Activated CD8-positive, alpha-beta T cell treated with anti-CD3 and anti-CD28 coated beads for 36 hours (primary cell): Measurements from ENCODE around the gene DCAF11. TPM values are rescaled to one million over a fixed set of nuclear protein-coding genes. Genes with fewer than 3 reads are reported as not detected.

Experiments used
- ATAC-seq: fragments of 200-7000 bp; cut with Tn5 transposase; one replicate; pipeline ENCODE4 v1.10.0; 2021; ENCODE audit warnings: mild to moderate bottlenecking, moderate library complexity
- CTCF ChIA-PET: fragments of 350-600 bp; sonication (Branson Sonifier 250); formaldehyde crosslinking; loops from one replicate; lab custom pipeline; 2021; ENCODE audit warnings: antibody characterized with exemption; lab: Charles Lee
- POLR2A ChIA-PET: fragments of 350-600 bp; sonication (Branson Sonifier 250); formaldehyde crosslinking; loops from one replicate; lab custom pipeline; 2021; ENCODE audit warnings: antibody characterized with exemption; lab: Charles Lee
- DNase-seq: peaks from one replicate; pipeline ENCODE4 v3.0.0-alpha.2; 2020
- H3K27ac Mint-ChIP-seq: one replicate; pipeline ENCODE4 v1.8.0; 2021; ENCODE audit warnings: mild to moderate bottlenecking, mixed read lengths
- H3K27me3 Mint-ChIP-seq: one replicate; pipeline ENCODE4 v1.8.0; 2021; ENCODE audit warnings: mixed read lengths
- H3K36me3 Mint-ChIP-seq: one replicate; pipeline ENCODE4 v1.8.0; 2021; ENCODE audit warnings: low read depth, mixed read lengths
- H3K4me1 Mint-ChIP-seq: one replicate; pipeline ENCODE4 v1.8.0; 2021; ENCODE audit warnings: low read depth, mixed read lengths
- H3K4me3 Mint-ChIP-seq: one replicate; pipeline ENCODE4 v1.8.0; 2021; ENCODE audit warnings: mild to moderate bottlenecking, moderate library complexity, mixed read lengths
- H3K9me3 Mint-ChIP-seq: one replicate; pipeline ENCODE4 v1.8.0; 2021; ENCODE audit warnings: mixed read lengths
- CTCF ChIP-seq: fragments of 200-600 bp; IDR thresholded peaks from one replicate; pipeline ENCODE4 v1.8.0; 2022; ENCODE audit warnings: antibody characterized with exemption, mild to moderate bottlenecking
- intact Hi-C: fragments of 100-400 bp; cut with micrococcal nuclease; formaldehyde crosslinking; loops from one replicate; pipeline ENCODE4 v1.10.0; 2022
- total RNA-seq, 2 experiments: library from RNA; stranded (reverse); gene quantifications; one replicate each; pipeline ENCODE4 v1.2.3, GENCODE V29; 2021

DCAF11 gene
- total RNA-seq, 2 experiments from 2014 or later = 59.9 to 63.9 TPM

DNA sequence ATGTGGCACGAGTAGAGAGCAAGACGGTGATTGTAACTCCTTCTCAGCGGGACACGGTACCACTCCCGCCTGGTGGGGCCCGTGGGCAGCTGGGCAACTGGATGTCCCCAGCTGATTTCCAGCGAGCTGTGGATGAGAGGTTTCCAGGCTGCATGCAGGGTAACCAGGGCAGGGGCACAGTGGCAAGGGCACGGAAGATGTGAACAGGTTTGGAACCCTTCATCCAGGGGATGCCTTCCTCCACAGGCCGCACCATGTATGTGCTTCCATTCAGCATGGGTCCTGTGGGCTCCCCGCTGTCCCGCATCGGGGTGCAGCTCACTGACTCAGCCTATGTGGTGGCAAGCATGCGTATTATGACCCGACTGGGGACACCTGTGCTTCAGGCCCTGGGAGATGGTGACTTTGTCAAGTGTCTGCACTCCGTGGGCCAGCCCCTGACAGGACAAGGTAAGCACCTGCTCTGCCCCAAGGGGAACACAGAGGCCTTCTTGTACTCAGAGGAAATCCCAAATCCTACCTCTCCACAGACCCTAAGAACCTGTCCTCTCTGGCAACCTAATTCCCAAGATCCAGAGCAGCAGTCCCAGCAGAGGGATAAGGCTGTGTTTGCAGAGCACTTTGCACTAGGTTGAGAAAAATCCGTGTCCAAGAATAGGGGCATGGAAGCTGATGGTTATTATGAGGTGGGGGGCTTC, 16.2 kb upstream of the DCAF11 start:
- CTCF ChIA-PET = interaction anchor here (1.0 to 11.2 kb wide), 4 partner anchors 8 to 62 kb away, joined by 3 to 345 read pairs (median 112); no protein-coding TSS in a partner anchor
- peaks cover 15% of the 10 kb centered on the region for H3K4me1 Mint-ChIP-seq

GRCh38 chr14:24098927-24099813, 15.4 kb upstream of the DCAF11 start:
- no peaks in the 10 kb centered on the region for H3K9me3 Mint-ChIP-seq
- no peak overlapping the region for H3K4me3 Mint-ChIP-seq
- DNase-seq (no peak), ATAC-seq (no peak)
- TF ChIP-seq CTCF = no peak
- ChIA-PET CTCF (interaction anchor here (1.8 to 10.4 kb wide), 2 partner anchors 7 to 8 kb away, joined by 6 to 218 read pairs; no protein-coding TSS in a partner anchor), POLR2A (interaction anchor here (8.3 kb wide), 1 partner anchor 7 kb away, joined by 80 read pairs; no protein-coding TSS in a partner anchor)
- H3K27me3 Mint-ChIP-seq = no peaks in the 10 kb centered on the region
- no peak overlapping the region for H3K27ac Mint-ChIP-seq
- H3K36me3 Mint-ChIP-seq = peaks cover 70% of the 10 kb centered on the region
- intact Hi-C loops = no loop called here
- peaks cover 12% of the 10 kb centered on the region for H3K4me1 Mint-ChIP-seq

More for the DNA sequence above, 16.2 kb upstream of the DCAF11 start:
- Mint-ChIP-seq H3K4me3 (no peak overlapping the region), H3K9me3 (no peaks in the 10 kb centered on the region), H3K27me3 (no peaks in the 10 kb centered on the region), H3K27ac (no peak overlapping the region), H3K36me3 (peaks cover 62% of the 10 kb centered on the region)
- ATAC-seq (no peak), DNase-seq (no peak)
- intact Hi-C loops = no loop called here
- POLR2A ChIA-PET = interaction anchor here (8.3 kb wide), 1 partner anchor 8 kb away, joined by 80 read pairs; no protein-coding TSS in a partner anchor
- no peak for TF ChIP-seq CTCF

DNA sequence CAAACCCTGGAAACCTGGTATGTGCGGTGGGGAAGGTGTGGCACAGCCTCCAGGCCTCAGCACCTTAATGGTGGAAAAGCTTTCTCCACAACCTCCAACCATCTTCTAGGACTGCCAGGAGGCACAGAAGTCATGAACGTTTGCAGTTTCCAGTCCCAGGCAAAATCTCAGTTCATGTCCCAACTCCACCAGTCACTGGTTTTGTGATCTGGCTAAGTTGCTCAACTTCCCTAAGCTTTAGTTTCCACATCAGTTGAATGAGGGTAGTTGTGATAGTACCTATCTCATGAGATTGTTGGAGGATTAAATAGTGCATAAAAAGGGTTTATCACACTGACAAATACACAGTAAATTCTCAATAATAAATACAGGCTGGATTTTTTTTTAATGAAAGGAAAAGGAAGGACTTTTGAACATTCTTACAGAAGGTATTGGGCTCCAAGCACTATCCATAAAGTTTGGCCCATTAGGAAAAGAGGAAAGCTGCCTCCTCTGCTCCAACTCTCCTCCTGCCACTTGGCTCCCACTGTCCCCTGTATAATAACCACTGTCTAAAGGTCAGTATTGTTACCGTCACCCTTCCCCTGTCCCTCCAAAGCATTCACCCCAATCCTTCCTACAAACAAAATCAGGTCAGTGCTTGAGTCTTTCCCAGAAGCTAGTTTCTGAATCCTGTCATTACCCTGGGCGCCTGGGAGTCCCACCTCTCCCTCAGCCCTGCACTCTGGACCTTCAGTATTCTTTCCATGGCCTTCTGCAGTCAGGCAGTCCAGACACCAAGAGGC, 14.2 kb upstream of the DCAF11 start:
- DNase-seq (no peak), ATAC-seq (no peak)
- no peaks in the 10 kb centered on the region for H3K27me3 Mint-ChIP-seq
- no peak for TF ChIP-seq CTCF
- peaks cover 72% of the 10 kb centered on the region for H3K36me3 Mint-ChIP-seq
- intact Hi-C loops = no loop called here
- no peak overlapping the region for H3K4me3 Mint-ChIP-seq
- POLR2A ChIA-PET = interaction anchor here (0.6 to 1.1 kb wide), 3 partner anchors 13 to 20 kb away, joined by 4 read pairs; no protein-coding TSS in a partner anchor
- no peak overlapping the region for H3K27ac Mint-ChIP-seq
- CTCF ChIA-PET = interaction anchor here (0.7 to 10.8 kb wide), 4 partner anchors 6 to 43 kb away, joined by 4 to 218 read pairs (median 6); partner anchors contain the start of gene PCK2
- H3K4me1 Mint-ChIP-seq = peaks cover 12% of the 10 kb centered on the region
- no peaks in the 10 kb centered on the region for H3K9me3 Mint-ChIP-seq

GRCh38 chr14:24100982-24101494, 13.5 kb upstream of the DCAF11 start:
- ChIA-PET POLR2A (interaction anchor here (1.1 kb wide), 1 partner anchor 21 kb away, joined by 4 read pairs; no protein-coding TSS in a partner anchor), CTCF (interaction anchor here (1.5 to 10.8 kb wide), 2 partner anchors 6 to 43 kb away, joined by 5 to 218 read pairs; partner anchors contain the start of gene PCK2)
- DNase-seq (no peak), ATAC-seq (no peak)
- no peak for TF ChIP-seq CTCF
- no peaks in the 10 kb centered on the region for H3K9me3 Mint-ChIP-seq
- intact Hi-C loops = no loop called here
- no peak overlapping the region for H3K27ac Mint-ChIP-seq
- no peak overlapping the region for H3K4me3 Mint-ChIP-seq
- peaks cover 67% of the 10 kb centered on the region for H3K36me3 Mint-ChIP-seq
- H3K27me3 Mint-ChIP-seq = no peaks in the 10 kb centered on the region
- H3K4me1 Mint-ChIP-seq = peaks cover 11% of the 10 kb centered on the region
